WTC11 (cell line): ENCODE data around the gene ZBTB16.

Experiments used
- CREB1 ChIP-seq: sonication (generic); formaldehyde crosslinking; IDR thresholded peaks from 2 replicates; pipeline ENCODE4 v1.8.0; 2023; ENCODE audit warnings: mild to moderate bottlenecking, missing genetic modification reagents
- CREM ChIP-seq: sonication (generic); formaldehyde crosslinking; IDR thresholded peaks from 2 replicates; pipeline ENCODE4 v1.8.1; 2022; ENCODE audit warnings: mild to moderate bottlenecking, missing genetic modification reagents, moderate library complexity
- GABPB1 ChIP-seq: sonication (generic); formaldehyde crosslinking; IDR thresholded peaks from 2 replicates; pipeline ENCODE4 v1.8.1; 2023; ENCODE audit warnings: mild to moderate bottlenecking, missing genetic modification reagents
- RELA ChIP-seq: sonication (generic); formaldehyde crosslinking; IDR thresholded peaks from 2 replicates; pipeline ENCODE4 v1.8.1; 2022; ENCODE audit warnings: missing genetic modification reagents, mild to moderate bottlenecking, borderline replicate concordance
- STAT6 ChIP-seq: sonication (generic); formaldehyde crosslinking; conservative IDR thresholded peaks from 2 replicates; pipeline ENCODE4 v1.8.1; 2023; ENCODE audit warnings: mild to moderate bottlenecking, low read depth, missing genetic modification reagents, moderate library complexity
- ZNF121 ChIP-seq: sonication (generic); formaldehyde crosslinking; IDR thresholded peaks from 2 replicates; pipeline ENCODE4 v1.8.0; 2023; ENCODE audit warnings: missing genetic modification reagents
- TF ChIP-seq, protein P1 (sequence below): fragments of 200-600 bp; IDR thresholded peaks from 2 replicates; pipeline ENCODE4 v1.8.0; 2022; ENCODE audit warnings: antibody characterized with exemption

DNA sequence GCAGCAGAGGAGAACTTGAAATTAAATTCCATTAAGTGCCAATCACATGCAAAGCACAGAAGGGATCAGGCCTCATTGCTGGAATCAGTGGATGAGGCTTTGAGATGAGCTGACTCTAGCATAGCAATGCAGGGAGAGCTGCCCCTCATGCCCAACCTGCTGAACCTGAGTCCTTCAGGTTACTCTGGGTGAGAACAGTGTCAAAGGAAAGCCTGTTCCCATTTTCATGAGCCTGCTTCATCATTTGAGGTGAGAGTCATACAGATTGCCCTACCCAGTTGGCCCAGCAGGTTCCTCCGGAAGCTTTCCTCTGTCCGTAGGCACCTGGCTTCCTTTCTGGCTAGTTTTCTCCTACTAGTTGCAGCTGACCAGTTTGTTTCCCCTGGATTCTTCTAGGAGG lies 25.9 kb upstream of the ZBTB16 start:
- no peak for TF ChIP-seq ZNF121 (CRISPR knock-in tag)
- no peak for TF ChIP-seq GABPB1 (CRISPR knock-in tag)
- TF ChIP-seq, protein P1, sequence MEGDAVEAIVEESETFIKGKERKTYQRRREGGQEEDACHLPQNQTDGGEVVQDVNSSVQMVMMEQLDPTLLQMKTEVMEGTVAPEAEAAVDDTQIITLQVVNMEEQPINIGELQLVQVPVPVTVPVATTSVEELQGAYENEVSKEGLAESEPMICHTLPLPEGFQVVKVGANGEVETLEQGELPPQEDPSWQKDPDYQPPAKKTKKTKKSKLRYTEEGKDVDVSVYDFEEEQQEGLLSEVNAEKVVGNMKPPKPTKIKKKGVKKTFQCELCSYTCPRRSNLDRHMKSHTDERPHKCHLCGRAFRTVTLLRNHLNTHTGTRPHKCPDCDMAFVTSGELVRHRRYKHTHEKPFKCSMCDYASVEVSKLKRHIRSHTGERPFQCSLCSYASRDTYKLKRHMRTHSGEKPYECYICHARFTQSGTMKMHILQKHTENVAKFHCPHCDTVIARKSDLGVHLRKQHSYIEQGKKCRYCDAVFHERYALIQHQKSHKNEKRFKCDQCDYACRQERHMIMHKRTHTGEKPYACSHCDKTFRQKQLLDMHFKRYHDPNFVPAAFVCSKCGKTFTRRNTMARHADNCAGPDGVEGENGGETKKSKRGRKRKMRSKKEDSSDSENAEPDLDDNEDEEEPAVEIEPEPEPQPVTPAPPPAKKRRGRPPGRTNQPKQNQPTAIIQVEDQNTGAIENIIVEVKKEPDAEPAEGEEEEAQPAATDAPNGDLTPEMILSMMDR, result no peak
- TF ChIP-seq CREB1, result no peak
- TF ChIP-seq STAT6 (CRISPR knock-in tag), result no peak
- no peak for TF ChIP-seq CREM (CRISPR knock-in tag)
- TF ChIP-seq RELA, result no peak
